Panc1 (cell line): ENCODE results near the gene ABO. TPM values are rescaled to one million over a fixed set of nuclear protein-coding genes. Genes with fewer than 3 reads are reported as not detected.

Source experiments
- ATAC-seq: fragments of 200-7000 bp; cut with Tn5 transposase; 2 replicates; pipeline ENCODE4 v1.9.1; 2020; ENCODE audit warnings: mild to moderate bottlenecking, moderate library complexity
- BruUV-seq: library from RNA; stranded (reverse); fragments of 400-500 nt; replicated peaks from 2 replicates; lab custom pipeline; 2021; lab: Mats Ljungman, UMichigan
- CTCF ChIA-PET: fragments of 300-600 bp; sonication (Branson Sonifier 250); formaldehyde crosslinking; loops from one replicate; lab custom pipeline; 2022; ENCODE audit warnings: antibody characterized with exemption; lab: Charles Lee
- POLR2A ChIA-PET: fragments of 300-600 bp; sonication (Branson Sonifier 250); formaldehyde crosslinking; loops from one replicate; lab custom pipeline; 2022; ENCODE audit warnings: antibody characterized with exemption; lab: Charles Lee
- DNase-seq: peaks from one replicate; pipeline ENCODE4 v3.0.0-alpha.2; 2010; ENCODE audit warnings: low read depth, low spot score
- H3K27ac ChIP-seq: 2 replicates; pipeline ENCODE4 v1.5.1; 2011; ENCODE audit warnings: mild to moderate bottlenecking, low read length, inconsistent platforms
- H3K27me3 ChIP-seq: fragments of 200-500 bp; sonication (Bioruptor generic); 2 replicates; pipeline ENCODE4 v1.6.0; 2014; ENCODE audit warnings: low read length, inconsistent platforms; ENCODE audit not compliant: control insufficient read depth, insufficient read depth
- H3K36me3 ChIP-seq: fragments of 200-500 bp; sonication (Bioruptor generic); 2 replicates; pipeline ENCODE4 v1.5.1; 2014; ENCODE audit warnings: inconsistent platforms, mild to moderate bottlenecking, low read length, moderate library complexity; ENCODE audit not compliant: control insufficient read depth, insufficient read depth
- H3K4me1 ChIP-seq: 2 replicates; pipeline ENCODE4 v1.5.1; 2011; ENCODE audit warnings: inconsistent platforms, mild to moderate bottlenecking, low read length, moderate library complexity; ENCODE audit not compliant: control insufficient read depth, insufficient read depth
- H3K4me3 ChIP-seq, 2 experiments: 2 replicates each; pipeline ENCODE4 v1.5.1; 2011 to 2012; ENCODE audit warnings: low read depth in 2 of 2, low read length in 2 of 2, mild to moderate bottlenecking in 2 of 2, inconsistent platforms in 1 of 2, moderate library complexity in 1 of 2
- H3K9me3 ChIP-seq: fragments of 200-500 bp; sonication (Bioruptor generic); 2 replicates; pipeline ENCODE4 v1.5.1; 2014; ENCODE audit warnings: low read depth, mild to moderate bottlenecking, inconsistent platforms, low read length, moderate library complexity; ENCODE audit not compliant: control insufficient read depth, insufficient read depth
- POLR2AphosphoS5 ChIP-seq: IDR thresholded peaks from 2 replicates; pipeline ENCODE4 v1.6.1; 2012; ENCODE audit warnings: mild to moderate bottlenecking, low read depth, low read length, moderate library complexity
- SIN3A ChIP-seq: IDR thresholded peaks from 2 replicates; pipeline ENCODE4 v1.6.1; 2012; ENCODE audit warnings: low read depth, mild to moderate bottlenecking, low read length, moderate library complexity, borderline replicate concordance; ENCODE audit not compliant: insufficient read depth
- TCF7L2 ChIP-seq: IDR thresholded peaks from 2 replicates; pipeline ENCODE4 v1.6.1; 2011; ENCODE audit warnings: mild to moderate bottlenecking, low read depth, low read length, inconsistent platforms
- in situ Hi-C: cut with HindIII; loops from 2 replicates; pipeline ENCODE4 v1.10.0; 2016; ENCODE audit warnings: low sequenced_read_pairs, low pct_unique_long_range_greater_than_20kb
- intact Hi-C: fragments of 100-400 bp; cut with micrococcal nuclease; formaldehyde crosslinking; loops from one replicate; pipeline ENCODE4 v1.10.0; 2022; ENCODE audit not compliant: unreplicated experiment
- total RNA-seq: library from RNA; stranded (reverse); gene quantifications from one replicate; pipeline ENCODE4 v1.2.1, GENCODE V29; 2021; ENCODE audit not compliant: unreplicated experiment
- TF ChIP-seq, protein P1 (sequence below): fragments of 450-650 bp; IDR thresholded peaks from 2 replicates; pipeline ENCODE4 v1.5.1; 2017; ENCODE audit warnings: mild to moderate bottlenecking
- TF ChIP-seq, protein P2 (sequence below), 2 experiments: IDR thresholded peaks; 2 replicates each; pipeline ENCODE4 v1.6.1; 2011 to 2012; ENCODE audit warnings: low read depth in 2 of 2, control low read depth in 1 of 2, low read length in 1 of 2, mild to moderate bottlenecking in 1 of 2, moderate library complexity in 1 of 2; ENCODE audit not compliant: insufficient read depth in 1 of 2

ABO gene
- total RNA-seq, 1 experiment from 2014 or later = 0.10 TPM

DNA sequence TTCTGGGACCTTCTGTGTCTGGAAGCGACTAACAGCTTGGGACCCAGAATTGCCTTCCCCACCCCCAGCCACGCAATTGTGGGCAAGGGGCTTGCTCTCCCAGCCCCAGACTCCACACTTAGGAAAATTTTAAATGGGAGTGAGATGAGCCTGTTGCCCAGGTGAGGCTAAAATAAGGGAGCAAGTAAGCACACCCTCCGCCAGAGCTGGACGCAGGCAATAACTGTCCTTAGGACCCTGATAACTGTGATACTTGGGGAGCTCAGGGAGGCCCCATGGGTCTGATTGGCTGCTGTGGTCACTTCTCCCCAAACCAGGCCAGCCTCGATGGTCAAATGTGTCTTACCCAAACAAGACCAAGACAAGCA, 13.3 kb downstream of the ABO start:
- no peak overlapping the region for H3K27ac ChIP-seq
- DNase-seq (no peak), ATAC-seq (no peak)
- no peaks in the 10 kb centered on the region for H3K4me1 ChIP-seq
- H3K9me3 ChIP-seq = no peaks in the 10 kb centered on the region
- POLR2A ChIA-PET = no interaction called here
- in situ Hi-C loops (no loop called here), intact Hi-C loops (no loop called here)
- H3K27me3 ChIP-seq = no peaks in the 10 kb centered on the region
- TF ChIP-seq, protein P1, sequence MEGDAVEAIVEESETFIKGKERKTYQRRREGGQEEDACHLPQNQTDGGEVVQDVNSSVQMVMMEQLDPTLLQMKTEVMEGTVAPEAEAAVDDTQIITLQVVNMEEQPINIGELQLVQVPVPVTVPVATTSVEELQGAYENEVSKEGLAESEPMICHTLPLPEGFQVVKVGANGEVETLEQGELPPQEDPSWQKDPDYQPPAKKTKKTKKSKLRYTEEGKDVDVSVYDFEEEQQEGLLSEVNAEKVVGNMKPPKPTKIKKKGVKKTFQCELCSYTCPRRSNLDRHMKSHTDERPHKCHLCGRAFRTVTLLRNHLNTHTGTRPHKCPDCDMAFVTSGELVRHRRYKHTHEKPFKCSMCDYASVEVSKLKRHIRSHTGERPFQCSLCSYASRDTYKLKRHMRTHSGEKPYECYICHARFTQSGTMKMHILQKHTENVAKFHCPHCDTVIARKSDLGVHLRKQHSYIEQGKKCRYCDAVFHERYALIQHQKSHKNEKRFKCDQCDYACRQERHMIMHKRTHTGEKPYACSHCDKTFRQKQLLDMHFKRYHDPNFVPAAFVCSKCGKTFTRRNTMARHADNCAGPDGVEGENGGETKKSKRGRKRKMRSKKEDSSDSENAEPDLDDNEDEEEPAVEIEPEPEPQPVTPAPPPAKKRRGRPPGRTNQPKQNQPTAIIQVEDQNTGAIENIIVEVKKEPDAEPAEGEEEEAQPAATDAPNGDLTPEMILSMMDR = no peak
- TF ChIP-seq TCF7L2 (no peak), POLR2AphosphoS5 (no peak), SIN3A (no peak)
- TF ChIP-seq, protein P2, sequence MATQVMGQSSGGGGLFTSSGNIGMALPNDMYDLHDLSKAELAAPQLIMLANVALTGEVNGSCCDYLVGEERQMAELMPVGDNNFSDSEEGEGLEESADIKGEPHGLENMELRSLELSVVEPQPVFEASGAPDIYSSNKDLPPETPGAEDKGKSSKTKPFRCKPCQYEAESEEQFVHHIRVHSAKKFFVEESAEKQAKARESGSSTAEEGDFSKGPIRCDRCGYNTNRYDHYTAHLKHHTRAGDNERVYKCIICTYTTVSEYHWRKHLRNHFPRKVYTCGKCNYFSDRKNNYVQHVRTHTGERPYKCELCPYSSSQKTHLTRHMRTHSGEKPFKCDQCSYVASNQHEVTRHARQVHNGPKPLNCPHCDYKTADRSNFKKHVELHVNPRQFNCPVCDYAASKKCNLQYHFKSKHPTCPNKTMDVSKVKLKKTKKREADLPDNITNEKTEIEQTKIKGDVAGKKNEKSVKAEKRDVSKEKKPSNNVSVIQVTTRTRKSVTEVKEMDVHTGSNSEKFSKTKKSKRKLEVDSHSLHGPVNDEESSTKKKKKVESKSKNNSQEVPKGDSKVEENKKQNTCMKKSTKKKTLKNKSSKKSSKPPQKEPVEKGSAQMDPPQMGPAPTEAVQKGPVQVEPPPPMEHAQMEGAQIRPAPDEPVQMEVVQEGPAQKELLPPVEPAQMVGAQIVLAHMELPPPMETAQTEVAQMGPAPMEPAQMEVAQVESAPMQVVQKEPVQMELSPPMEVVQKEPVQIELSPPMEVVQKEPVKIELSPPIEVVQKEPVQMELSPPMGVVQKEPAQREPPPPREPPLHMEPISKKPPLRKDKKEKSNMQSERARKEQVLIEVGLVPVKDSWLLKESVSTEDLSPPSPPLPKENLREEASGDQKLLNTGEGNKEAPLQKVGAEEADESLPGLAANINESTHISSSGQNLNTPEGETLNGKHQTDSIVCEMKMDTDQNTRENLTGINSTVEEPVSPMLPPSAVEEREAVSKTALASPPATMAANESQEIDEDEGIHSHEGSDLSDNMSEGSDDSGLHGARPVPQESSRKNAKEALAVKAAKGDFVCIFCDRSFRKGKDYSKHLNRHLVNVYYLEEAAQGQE (IDR thresholded peaks at IDR 0.05; ENCODE audit: insufficient read depth in 1 of 2, low read depth in 2 of 2, low read length in 1 of 2) = no peak
- H3K4me3 ChIP-seq = no peak overlapping the region
- CTCF ChIA-PET = no interaction called here
- H3K36me3 ChIP-seq = no peaks in the 10 kb centered on the region
- no TSS peak for BruUV-seq

DNA sequence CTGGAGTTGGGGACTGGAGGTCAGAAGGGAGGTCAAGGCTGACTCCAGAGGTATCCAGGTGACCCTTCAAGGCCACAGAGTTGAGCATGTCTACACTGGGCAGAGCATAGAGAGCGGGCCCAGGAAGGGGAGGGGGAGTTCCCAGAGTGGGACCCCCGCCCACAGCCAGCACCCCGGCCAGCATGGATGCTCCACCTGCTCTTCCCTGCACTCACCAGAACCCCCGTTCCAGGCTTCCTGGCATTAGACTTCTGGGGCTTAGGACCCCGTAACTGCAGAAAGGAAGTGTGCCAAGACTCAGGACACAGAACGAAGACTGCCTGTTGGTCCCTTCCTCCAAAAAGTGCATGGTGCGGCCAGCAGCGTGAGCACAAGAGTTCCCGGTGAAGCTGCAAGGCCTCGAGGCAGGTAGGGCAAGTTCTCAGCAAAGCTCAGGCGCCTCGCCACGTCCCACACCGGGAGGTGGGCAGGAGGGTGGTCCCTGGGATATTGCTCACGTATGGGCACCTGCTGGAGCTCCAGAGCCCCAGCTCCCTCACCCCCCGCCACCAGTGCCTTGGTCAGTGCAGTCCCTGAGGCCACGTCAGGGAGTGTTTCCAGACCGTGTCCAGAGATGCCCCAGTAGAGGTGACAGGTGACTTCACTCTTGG, 13.8 kb downstream of the ABO start:
- Histone ChIP-seq H3K27ac (no peak overlapping the region), H3K27me3 (no peaks in the 10 kb centered on the region), H3K36me3 (no peaks in the 10 kb centered on the region), H3K9me3 (no peaks in the 10 kb centered on the region), H3K4me3 (no peak overlapping the region), H3K4me1 (no peaks in the 10 kb centered on the region)
- intact Hi-C loops = no loop called here
- CTCF ChIA-PET = no interaction called here
- TF ChIP-seq SIN3A (no peak), POLR2AphosphoS5 (no peak), TCF7L2 (no peak)
- TF ChIP-seq, protein P2 (IDR thresholded peaks at IDR 0.05; ENCODE audit: insufficient read depth in 1 of 2, low read depth in 2 of 2, low read length in 1 of 2) = no peak
- TF ChIP-seq, protein P1 = no peak
- ATAC-seq (no peak), DNase-seq (no peak)
- POLR2A ChIA-PET = no interaction called here
- in situ Hi-C loops = no loop called here
- BruUV-seq = no TSS peak
